Activated CD8-positive, alpha-beta memory T cell treated with anti-CD3 and anti-CD28 coated beads, Interleukin-2, amount 50 U/mL, for 24 hours (primary cell): ENCODE measurements around the gene MIEF1.

Experiments used
- DNase-seq: peaks from one replicate; pipeline ENCODE4 v3.0.0-alpha.2; 2020; ENCODE audit errors: extremely low read depth

MIEF1 gene

GRCh38 chr22:39502109-39502788 is at the start of gene MIEF1:
Gene MIEF1 (plus strand): TSS chr22:39502290. CDS start chr22:39511295, 9,005 bp downstream.
- peak; percentile 81 for DNase-seq

GRCh38 chr22:39452740-39453040 is 49.4 kb upstream of the MIEF1 start:
- DNase-seq: no peak

GRCh38 chr22:39453765-39454378 is 48.2 kb upstream of the MIEF1 start:
- DNase-seq: no peak

GRCh38 chr22:39454385-39454871 is 47.7 kb upstream of the MIEF1 start:
- DNase-seq: no peak

- no peak for DNase-seq
Observed at GRCh38 chr22:39456522-39457197, 45.4 kb upstream of the MIEF1 start, which contains the start of gene MGAT3. Gene MGAT3 (plus strand): TSS chr22:39457012. CDS start chr22:39487348, 30,336 bp downstream.

- no peak for DNase-seq
Observed at GRCh38 chr22:39457198-39457555, 44.9 kb upstream of the MIEF1 start.

- DNase-seq: no peak
Observed at GRCh38 chr22:39457556-39458443, 44.3 kb upstream of the MIEF1 start.

- no peak for DNase-seq
Observed at GRCh38 chr22:39458444-39459083, 43.5 kb upstream of the MIEF1 start.

GRCh38 chr22:39459681-39460080 is 42.4 kb upstream of the MIEF1 start:
- no peak for DNase-seq

- DNase-seq: no peak
Observed at GRCh38 chr22:39462443-39463221, 39.5 kb upstream of the MIEF1 start.

- no peak for DNase-seq
Observed at GRCh38 chr22:39463277-39463676, 38.8 kb upstream of the MIEF1 start.

GRCh38 chr22:39463931-39464390 is 38.1 kb upstream of the MIEF1 start:
- no peak for DNase-seq

GRCh38 chr22:39466228-39467006 is 35.7 kb upstream of the MIEF1 start:
- no peak for DNase-seq

- DNase-seq: no peak
Observed at GRCh38 chr22:39467390-39467895, 34.6 kb upstream of the MIEF1 start.

- no peak for DNase-seq
Observed at GRCh38 chr22:39468487-39469325, 33.4 kb upstream of the MIEF1 start.

- DNase-seq: no peak
Observed at GRCh38 chr22:39469326-39469680, 32.8 kb upstream of the MIEF1 start.

GRCh38 chr22:39469681-39470450 is 32.2 kb upstream of the MIEF1 start:
- DNase-seq: no peak
